GM19395 (cell line): Measurements from ENCODE around the gene CYP27C1.
"Not testable (repeated sequence)": the region's sequence is repeated elsewhere in the genome, so short reads cannot be mapped to it uniquely, and the experiment has no call there.

ENCODE experiments used
- ATAC-seq: cut with Tn5 transposase; IDR thresholded peaks from one replicate; pipeline ENCODE4 v1.9.1; 2021; ENCODE audit warnings: mild to moderate bottlenecking, moderate library complexity; ENCODE audit not compliant: unreplicated experiment

Gene CYP27C1

DNA sequence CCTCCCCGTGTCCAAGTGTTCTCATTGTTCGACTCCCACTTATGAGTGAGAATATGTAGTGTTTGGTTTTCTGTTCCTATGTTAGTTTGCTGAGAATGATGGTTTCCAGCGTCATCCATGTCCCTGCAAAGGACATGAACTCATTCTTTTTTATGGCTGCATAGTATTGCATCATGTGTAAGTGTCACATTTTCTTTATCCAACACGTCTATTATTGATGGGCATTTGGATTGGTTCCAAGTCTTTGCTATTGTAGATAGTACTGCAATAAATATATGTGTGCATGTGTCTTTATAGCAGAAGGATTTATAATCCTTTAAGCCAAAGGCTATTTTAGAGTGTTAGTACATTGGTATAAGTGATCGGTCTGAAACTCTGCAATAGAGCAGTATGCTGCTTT lies 4.0 kb upstream of the CYP27C1 start:
- not testable (repeated sequence) for ATAC-seq

- ATAC-seq, result no peak
Observed at GRCh38 chr2:127220768-127221527, 849 bp upstream of the CYP27C1 start.

- no peak for ATAC-seq
Observed at GRCh38 chr2:127219171-127220070, 678 bp downstream of the CYP27C1 start.

DNA sequence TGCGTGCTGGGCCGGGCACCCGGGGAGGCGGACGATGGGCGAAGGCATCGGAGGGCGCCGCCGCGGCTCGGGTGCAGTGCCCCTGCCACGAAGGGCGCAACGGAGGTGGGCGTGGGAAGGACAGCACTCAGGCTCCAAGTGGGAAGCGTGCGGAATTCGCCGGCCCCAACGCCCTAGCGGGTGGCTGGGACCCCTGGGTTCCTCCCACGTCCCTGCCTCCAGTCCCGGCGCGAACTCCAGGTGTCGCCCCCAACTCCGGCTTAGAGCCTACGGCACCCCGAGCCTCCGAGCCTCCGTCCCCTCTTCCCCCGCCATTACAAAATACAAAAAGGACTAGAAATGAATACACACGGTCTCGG lies 1.3 kb downstream of the CYP27C1 start:
- no peak for ATAC-seq

GRCh38 chr2:127217470-127218325 lies 2.4 kb downstream of the CYP27C1 start:
- ATAC-seq, result no peak

GRCh38 chr2:127216593-127216992 lies 3.5 kb downstream of the CYP27C1 start:
- no peak for ATAC-seq

- no peak for ATAC-seq
Observed at GRCh38 chr2:127216095-127216494, 4.0 kb downstream of the CYP27C1 start.

- ATAC-seq, result not testable (repeated sequence)
Observed at GRCh38 chr2:127214201-127214600, 5.9 kb downstream of the CYP27C1 start.

- ATAC-seq, result no peak
Observed at GRCh38 chr2:127208313-127208712, 11.8 kb downstream of the CYP27C1 start.

DNA sequence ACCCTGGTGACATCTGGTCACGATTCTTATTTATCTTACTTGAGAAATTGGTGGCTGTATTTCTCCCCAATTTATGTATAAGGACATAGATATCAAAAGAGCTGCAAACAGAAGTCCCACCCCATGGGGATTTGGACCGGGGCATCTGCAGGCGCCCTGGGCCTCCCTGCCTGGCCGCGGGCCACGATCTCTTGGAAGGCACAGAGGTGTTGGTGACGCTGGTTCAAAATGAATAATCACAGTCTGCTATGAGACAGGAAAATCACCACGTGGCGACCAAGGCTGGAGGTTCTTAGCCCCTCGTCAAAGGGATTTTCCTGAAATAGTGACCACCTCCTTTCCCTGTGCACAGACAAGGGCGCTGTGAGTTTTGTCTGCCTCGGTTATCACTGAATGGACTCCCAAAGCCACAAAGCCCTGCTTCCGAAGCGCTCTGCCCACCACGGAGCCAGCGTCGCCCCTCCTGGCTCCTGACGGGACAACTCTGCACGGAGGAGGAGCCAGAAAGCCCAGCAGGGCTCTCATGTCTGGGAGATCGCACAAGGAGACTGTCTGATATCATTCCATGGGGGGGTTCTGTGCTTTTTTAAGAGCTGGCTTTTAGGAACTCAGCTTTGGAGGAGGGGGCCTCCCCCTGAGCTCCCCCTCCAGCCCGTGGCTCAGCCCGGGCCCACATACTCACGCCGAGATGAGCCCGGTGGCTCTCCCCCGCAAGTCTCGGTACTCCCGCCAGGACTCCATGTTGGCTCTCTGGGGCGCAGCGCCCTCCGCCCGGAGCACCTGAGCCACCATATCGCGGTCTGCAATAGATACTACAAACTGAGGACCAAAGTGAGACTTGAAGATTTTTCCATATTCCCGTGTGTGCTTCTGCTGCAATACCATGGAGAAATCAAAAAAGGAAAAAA lies 14.6 kb downstream of the CYP27C1 start:
- ATAC-seq, result no peak

DNA sequence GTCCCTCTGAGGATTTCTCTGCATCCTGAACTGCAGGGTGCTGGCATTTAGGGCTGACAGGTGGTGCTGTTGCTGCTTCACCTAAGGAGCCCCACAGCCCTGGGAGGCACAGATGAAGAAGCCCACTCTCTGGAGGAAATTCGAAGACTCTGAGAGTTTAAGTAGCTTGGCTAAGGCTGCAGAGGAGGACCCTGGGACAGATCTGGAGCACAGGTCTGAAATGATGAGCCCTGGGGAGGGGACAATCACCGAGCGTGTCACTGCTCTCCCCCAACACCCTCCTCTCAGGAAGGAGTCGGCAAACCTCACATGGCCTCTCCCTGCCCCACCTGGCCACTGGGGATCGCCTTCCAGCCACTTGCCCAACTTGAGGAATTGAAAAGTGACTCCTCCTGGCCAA lies 18.6 kb downstream of the CYP27C1 start:
- no peak for ATAC-seq

GRCh38 chr2:127200962-127201361 lies 19.1 kb downstream of the CYP27C1 start:
- ATAC-seq, result no peak

DNA sequence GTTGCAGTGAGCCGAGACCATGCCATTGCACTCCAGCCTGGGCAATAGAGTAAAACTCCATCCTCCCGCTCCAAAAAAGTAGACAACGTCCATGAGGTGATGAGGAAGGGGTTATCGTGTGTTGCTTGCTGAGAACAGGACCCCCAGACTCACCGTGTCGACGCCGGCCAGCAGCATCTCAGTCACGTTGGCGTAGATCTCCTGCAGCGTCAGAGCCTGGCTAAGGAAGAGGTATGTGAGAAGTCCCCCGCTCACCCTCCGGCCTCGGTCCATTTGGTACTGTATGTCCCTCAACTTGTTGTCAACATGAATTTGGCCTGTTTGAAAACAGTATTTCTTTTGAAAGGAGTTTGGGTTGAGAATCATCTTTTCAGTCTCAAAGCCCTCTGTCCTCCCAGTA lies 20.9 kb downstream of the CYP27C1 start:
- ATAC-seq, result no peak

DNA sequence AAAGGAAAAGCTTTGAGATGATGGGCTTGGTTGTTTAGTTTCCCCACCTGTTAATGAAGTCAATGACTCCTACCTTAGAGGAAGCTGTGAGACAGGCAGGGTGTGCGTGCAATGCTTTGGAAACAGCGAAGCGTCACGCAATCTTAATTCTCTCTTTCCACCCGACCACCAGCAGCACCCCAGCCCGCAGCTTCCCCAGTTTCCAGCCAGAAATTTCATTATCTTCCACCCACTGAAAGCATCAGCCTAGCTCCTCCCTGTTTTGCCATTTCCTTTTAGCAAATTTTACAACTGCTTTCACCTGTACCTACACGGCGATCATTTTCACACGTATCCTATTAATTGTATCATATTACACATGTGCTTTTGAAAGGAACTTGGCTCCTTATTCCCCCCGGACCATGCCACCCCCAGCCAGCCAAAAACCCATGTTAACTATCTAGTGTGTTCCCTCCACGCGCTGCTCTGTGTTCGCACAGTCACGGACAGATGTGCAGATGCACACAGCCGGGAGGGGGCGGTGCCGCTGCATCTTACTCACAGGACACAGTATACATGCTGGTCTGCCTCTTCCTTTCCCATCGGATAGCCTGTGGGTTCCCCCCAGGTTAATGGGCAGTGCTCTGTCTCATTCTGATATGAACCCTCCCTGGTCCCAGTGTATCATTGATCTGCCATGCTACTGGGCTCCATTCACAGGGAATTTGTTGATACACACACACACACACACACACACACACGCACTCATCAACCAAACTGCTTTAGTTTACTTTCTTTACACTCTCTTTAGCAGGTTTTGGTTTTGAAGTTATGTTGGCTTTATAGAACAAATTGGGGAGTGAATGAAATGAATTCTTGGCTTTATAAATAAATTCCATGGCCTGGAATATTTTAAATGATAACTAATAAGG lies 22.4 kb downstream of the CYP27C1 start:
- no peak for ATAC-seq

DNA sequence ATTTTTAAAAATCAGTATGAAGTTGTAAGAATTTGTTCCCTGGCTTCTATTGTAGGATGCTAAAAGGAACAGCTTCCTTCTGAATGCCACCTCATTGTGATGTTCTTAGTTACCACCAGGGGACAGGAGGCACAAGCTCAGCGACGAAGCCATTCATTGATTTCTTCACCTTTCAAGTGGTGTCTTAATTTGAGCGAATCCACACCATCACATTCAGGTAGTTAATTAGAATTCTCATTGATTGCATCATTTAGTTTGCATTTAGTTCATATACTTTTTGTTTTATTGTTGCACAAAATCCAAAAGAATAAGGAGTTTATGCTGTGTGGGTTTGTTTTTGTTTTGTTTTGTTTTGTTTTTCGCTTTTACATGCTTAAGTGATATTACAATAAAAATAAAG lies 23.1 kb downstream of the CYP27C1 start:
- no peak for ATAC-seq

DNA sequence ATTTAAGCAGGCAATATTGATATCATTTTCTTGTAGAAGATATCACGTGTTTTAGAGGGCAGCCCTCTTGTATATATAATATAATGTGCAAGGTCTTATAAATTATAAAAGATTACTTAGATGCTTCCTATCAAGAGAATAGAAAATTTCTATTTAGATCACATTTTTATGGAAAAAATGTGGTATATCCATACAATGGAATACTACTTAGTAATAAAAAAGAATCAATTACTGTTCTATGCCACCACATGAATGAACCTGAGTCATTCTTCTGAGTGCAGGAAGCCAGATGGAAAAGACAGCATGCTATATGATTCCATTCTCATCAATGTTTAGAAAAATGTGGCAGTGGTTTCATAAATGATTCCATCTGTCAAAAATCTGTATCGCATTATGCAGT lies 23.6 kb downstream of the CYP27C1 start:
- no peak for ATAC-seq

- ATAC-seq, result no peak
Observed at GRCh38 chr2:127195140-127196074, 24.7 kb downstream of the CYP27C1 start.

GRCh38 chr2:127194447-127194846 lies 25.7 kb downstream of the CYP27C1 start:
- no peak for ATAC-seq
